WTC11 (cell line): ENCODE data around the gene NPLOC4. TPM values are rescaled to one million over a fixed set of nuclear protein-coding genes. Genes with fewer than 3 reads are reported as not detected.

Experiments used
- ATAC-seq: fragments of 200-7000 bp; cut with Tn5 transposase; 2 replicates; pipeline ENCODE4 v1.10.0; 2021; ENCODE audit warnings: mild to moderate bottlenecking, moderate library complexity
- CTCF ChIA-PET: fragments of 300-600 bp; sonication (Branson Sonifier 250); formaldehyde crosslinking; loops from one replicate; lab custom pipeline; 2021; ENCODE audit warnings: antibody characterized with exemption; lab: Charles Lee
- POLR2A ChIA-PET: fragments of 350-600 bp; sonication (Branson Sonifier 250); formaldehyde crosslinking; loops from one replicate; lab custom pipeline; 2021; ENCODE audit warnings: antibody characterized with exemption; lab: Charles Lee
- DNase-seq: peaks from one replicate; pipeline ENCODE4 v3.0.0; 2021; ENCODE audit warnings: low spot score
- H3K27ac Mint-ChIP-seq: 2 replicates; pipeline ENCODE4 v1.8.0; 2021; ENCODE audit warnings: mixed read lengths
- H3K27me3 Mint-ChIP-seq: 2 replicates; pipeline ENCODE4 v1.8.0; 2021; ENCODE audit warnings: low read depth, mild to moderate bottlenecking, moderate library complexity, mixed read lengths
- H3K36me3 Mint-ChIP-seq: 2 replicates; pipeline ENCODE4 v1.8.0; 2021; ENCODE audit warnings: mixed read lengths
- H3K4me1 Mint-ChIP-seq: 2 replicates; pipeline ENCODE4 v1.8.0; 2022; ENCODE audit warnings: mixed read lengths
- H3K4me3 Mint-ChIP-seq: 2 replicates; pipeline ENCODE4 v1.8.0; 2021; ENCODE audit warnings: mild to moderate bottlenecking, moderate library complexity, mixed read lengths
- H3K9me3 Mint-ChIP-seq: 2 replicates; pipeline ENCODE4 v1.8.0; 2021; ENCODE audit warnings: mixed read lengths
- ATF1 ChIP-seq: sonication (generic); formaldehyde crosslinking; IDR thresholded peaks from 2 replicates; pipeline ENCODE4 v1.8.1; 2023; ENCODE audit warnings: mild to moderate bottlenecking, moderate library complexity, missing genetic modification reagents
- GABPB1 ChIP-seq: sonication (generic); formaldehyde crosslinking; IDR thresholded peaks from 2 replicates; pipeline ENCODE4 v1.8.1; 2023; ENCODE audit warnings: mild to moderate bottlenecking, missing genetic modification reagents
- JUN ChIP-seq: sonication (generic); formaldehyde crosslinking; IDR thresholded peaks from 2 replicates; pipeline ENCODE4 v1.8.0; 2023; ENCODE audit warnings: mild to moderate bottlenecking, missing genetic modification reagents
- KAT7 ChIP-seq: sonication (generic); formaldehyde crosslinking; IDR thresholded peaks from 2 replicates; pipeline ENCODE4 v1.8.1; 2023; ENCODE audit warnings: missing genetic modification reagents, mild to moderate bottlenecking, borderline replicate concordance
- MAX ChIP-seq: sonication (generic); formaldehyde crosslinking; IDR thresholded peaks from 2 replicates; pipeline ENCODE4 v1.8.0; 2022; ENCODE audit warnings: mild to moderate bottlenecking, missing genetic modification reagents
- NR3C1 ChIP-seq: sonication (generic); formaldehyde crosslinking; conservative IDR thresholded peaks from 2 replicates; pipeline ENCODE4 v1.8.1; 2023; ENCODE audit warnings: low read depth, mild to moderate bottlenecking, missing genetic modification reagents
- PREB ChIP-seq: sonication (generic); formaldehyde crosslinking; IDR thresholded peaks from 2 replicates; pipeline ENCODE4 v1.8.1; 2022; ENCODE audit warnings: mild to moderate bottlenecking, missing genetic modification reagents, moderate library complexity, borderline replicate concordance
- SP1 ChIP-seq: sonication (generic); formaldehyde crosslinking; conservative IDR thresholded peaks from 2 replicates; pipeline ENCODE4 v1.8.1; 2022; ENCODE audit warnings: missing genetic modification reagents
- TEAD1 ChIP-seq: sonication (generic); formaldehyde crosslinking; IDR thresholded peaks from 2 replicates; pipeline ENCODE4 v1.8.0; 2022; ENCODE audit warnings: mild to moderate bottlenecking, missing genetic modification reagents
- TEAD4 ChIP-seq: sonication (generic); formaldehyde crosslinking; IDR thresholded peaks from 2 replicates; pipeline ENCODE4 v1.8.0; 2022; ENCODE audit warnings: mild to moderate bottlenecking, missing genetic modification reagents
- ZNF423 ChIP-seq: fragments of 250-450 bp; sonication (Bioruptor Pico); IDR thresholded peaks from 2 replicates; pipeline ENCODE4 v2.1.2; 2022; ENCODE audit warnings: mild to moderate bottlenecking, moderate library complexity
- total RNA-seq: library from RNA; stranded (reverse); gene quantifications from 3 replicates; pipeline ENCODE4 v1.2.3, GENCODE V29; 2021
- TF ChIP-seq, protein P1 (sequence below): sonication (generic); formaldehyde crosslinking; IDR thresholded peaks from 2 replicates; pipeline ENCODE4 v1.8.1; 2022; ENCODE audit warnings: mild to moderate bottlenecking, moderate library complexity, missing genetic modification reagents
- TF ChIP-seq, protein P2 (sequence below): fragments of 250-450 bp; sonication (Bioruptor Pico); IDR thresholded peaks from 2 replicates; pipeline ENCODE4 v1.9.0; 2021; ENCODE audit warnings: mild to moderate bottlenecking
- TF ChIP-seq, protein P3 (sequence below): sonication (generic); formaldehyde crosslinking; IDR thresholded peaks from 2 replicates; pipeline ENCODE4 v1.8.0; 2022; ENCODE audit warnings: missing genetic modification reagents
- TF ChIP-seq, protein P4 (sequence below): sonication (generic); formaldehyde crosslinking; IDR thresholded peaks from 2 replicates; pipeline ENCODE4 v1.8.1; 2022; ENCODE audit warnings: low read depth, mild to moderate bottlenecking, moderate library complexity, missing genetic modification reagents, borderline replicate concordance
- TF ChIP-seq, protein P5 (sequence below): sonication (generic); formaldehyde crosslinking; IDR thresholded peaks from 2 replicates; pipeline ENCODE4 v1.8.1; 2022; ENCODE audit warnings: low read depth, missing genetic modification reagents, borderline replicate concordance
- TF ChIP-seq, protein P6 (sequence below): sonication (generic); formaldehyde crosslinking; IDR thresholded peaks from 2 replicates; pipeline ENCODE4 v1.8.0; 2022; ENCODE audit warnings: mild to moderate bottlenecking, missing genetic modification reagents
- TF ChIP-seq, protein P7 (sequence below): sonication (generic); formaldehyde crosslinking; IDR thresholded peaks from 2 replicates; pipeline ENCODE4 v1.8.0; 2023; ENCODE audit warnings: missing genetic modification reagents

NPLOC4 gene
- total RNA-seq, 1 experiment from 2014 or later: 83.5 TPM

DNA sequence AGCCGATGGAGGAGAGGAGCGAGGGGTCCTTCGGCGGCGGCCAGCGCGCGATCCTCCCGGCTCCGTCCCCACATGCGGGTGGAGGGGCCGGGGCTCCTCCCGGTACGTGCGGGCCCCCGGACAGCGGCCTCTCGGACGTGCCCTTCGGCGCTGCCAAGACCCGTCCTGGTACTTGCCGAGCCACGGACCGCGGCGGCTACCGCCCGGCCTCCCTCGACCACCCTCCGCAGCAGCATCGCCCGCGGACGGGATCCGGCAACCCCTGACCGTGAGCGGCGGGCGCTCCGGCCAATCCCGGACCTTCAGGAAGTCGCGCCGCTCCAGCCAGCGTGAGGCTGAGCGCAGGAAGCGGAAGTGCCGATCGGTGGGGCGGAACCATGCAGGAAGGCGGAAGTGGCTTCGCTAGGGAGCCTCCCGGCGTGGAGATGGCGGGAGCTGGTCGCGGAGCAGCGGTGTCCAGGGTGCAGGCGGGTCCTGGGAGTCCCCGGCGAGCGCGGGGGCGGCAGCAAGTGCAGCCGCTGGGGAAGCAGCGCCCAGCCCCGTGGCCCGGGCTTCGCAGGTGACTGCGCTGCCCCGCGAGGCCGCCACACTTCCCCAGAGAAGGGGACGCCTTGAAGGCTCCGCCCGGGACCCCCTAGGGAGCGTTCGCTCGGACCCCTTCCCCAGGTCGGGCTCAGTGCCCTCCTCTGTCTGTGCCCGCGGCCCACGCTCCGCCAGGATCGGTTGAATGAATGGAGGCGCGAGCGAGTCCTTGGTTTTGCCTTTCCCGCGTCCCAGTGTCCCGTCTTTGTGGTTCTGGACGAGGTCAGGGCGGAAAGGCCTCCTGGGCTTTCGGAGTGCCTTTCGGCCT, 29.7 kb upstream of the NPLOC4 start, which contains the start of the genes CCDC137 and OXLD1 (continued):
- TF ChIP-seq, protein P1, sequence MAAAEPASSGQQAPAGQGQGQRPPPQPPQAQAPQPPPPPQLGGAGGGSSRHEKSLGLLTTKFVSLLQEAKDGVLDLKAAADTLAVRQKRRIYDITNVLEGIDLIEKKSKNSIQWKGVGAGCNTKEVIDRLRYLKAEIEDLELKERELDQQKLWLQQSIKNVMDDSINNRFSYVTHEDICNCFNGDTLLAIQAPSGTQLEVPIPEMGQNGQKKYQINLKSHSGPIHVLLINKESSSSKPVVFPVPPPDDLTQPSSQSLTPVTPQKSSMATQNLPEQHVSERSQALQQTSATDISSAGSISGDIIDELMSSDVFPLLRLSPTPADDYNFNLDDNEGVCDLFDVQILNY (CRISPR knock-in tag): no peak; the same call in 1 of the 2 replicates
- TF ChIP-seq, protein P2, sequence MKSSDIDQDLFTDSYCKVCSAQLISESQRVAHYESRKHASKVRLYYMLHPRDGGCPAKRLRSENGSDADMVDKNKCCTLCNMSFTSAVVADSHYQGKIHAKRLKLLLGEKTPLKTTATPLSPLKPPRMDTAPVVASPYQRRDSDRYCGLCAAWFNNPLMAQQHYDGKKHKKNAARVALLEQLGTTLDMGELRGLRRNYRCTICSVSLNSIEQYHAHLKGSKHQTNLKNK (CRISPR knock-in tag): no peak
- TF ChIP-seq JUN: no peak; the same call in 1 of the 2 replicates

- Mint-ChIP-seq H3K27ac (peak overlapping the region; percentile 96), H3K4me1 (peaks cover 21% of the 10 kb centered on the region), H3K36me3 (peaks cover 30% of the 10 kb centered on the region), H3K9me3 (no peaks in the 10 kb centered on the region), H3K27me3 (no peaks in the 10 kb centered on the region), H3K4me3 (peak overlapping the region; percentile 96)
- TF ChIP-seq, protein P3, sequence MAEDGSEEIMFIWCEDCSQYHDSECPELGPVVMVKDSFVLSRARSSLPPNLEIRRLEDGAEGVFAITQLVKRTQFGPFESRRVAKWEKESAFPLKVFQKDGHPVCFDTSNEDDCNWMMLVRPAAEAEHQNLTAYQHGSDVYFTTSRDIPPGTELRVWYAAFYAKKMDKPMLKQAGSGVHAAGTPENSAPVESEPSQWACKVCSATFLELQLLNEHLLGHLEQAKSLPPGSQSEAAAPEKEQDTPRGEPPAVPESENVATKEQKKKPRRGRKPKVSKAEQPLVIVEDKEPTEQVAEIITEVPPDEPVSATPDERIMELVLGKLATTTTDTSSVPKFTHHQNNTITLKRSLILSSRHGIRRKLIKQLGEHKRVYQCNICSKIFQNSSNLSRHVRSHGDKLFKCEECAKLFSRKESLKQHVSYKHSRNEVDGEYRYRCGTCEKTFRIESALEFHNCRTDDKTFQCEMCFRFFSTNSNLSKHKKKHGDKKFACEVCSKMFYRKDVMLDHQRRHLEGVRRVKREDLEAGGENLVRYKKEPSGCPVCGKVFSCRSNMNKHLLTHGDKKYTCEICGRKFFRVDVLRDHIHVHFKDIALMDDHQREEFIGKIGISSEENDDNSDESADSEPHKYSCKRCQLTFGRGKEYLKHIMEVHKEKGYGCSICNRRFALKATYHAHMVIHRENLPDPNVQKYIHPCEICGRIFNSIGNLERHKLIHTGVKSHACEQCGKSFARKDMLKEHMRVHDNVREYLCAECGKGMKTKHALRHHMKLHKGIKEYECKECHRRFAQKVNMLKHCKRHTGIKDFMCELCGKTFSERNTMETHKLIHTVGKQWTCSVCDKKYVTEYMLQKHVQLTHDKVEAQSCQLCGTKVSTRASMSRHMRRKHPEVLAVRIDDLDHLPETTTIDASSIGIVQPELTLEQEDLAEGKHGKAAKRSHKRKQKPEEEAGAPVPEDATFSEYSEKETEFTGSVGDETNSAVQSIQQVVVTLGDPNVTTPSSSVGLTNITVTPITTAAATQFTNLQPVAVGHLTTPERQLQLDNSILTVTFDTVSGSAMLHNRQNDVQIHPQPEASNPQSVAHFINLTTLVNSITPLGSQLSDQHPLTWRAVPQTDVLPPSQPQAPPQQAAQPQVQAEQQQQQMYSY (CRISPR knock-in tag): no peak
- TF ChIP-seq KAT7 (CRISPR knock-in tag) (0 out of 2 replicates have a peak, but pooled peaks have one; percentile 9), SP1 (CRISPR knock-in tag) (no peak), JUN (no peak)
- ChIA-PET CTCF (interaction anchor here (1.0 to 1.3 kb wide), 2 partner anchors 10 to 28 kb away, joined by 3 to 5 read pairs; no protein-coding TSS in a partner anchor), POLR2A (interaction anchor here (0.7 to 1.0 kb wide), 3 partner anchors 18 to 145 kb away, joined by 3 to 6 read pairs (median 4); partner anchors contain the start of genes ARL16 and HGS)
- ATAC-seq (peak; percentile 30; the same call in 1 of the 2 replicates), DNase-seq (no peak)
These were observed 29.1 kb upstream of the NPLOC4 start for GRCh38 chr17:81666092-81666341.

DNA sequence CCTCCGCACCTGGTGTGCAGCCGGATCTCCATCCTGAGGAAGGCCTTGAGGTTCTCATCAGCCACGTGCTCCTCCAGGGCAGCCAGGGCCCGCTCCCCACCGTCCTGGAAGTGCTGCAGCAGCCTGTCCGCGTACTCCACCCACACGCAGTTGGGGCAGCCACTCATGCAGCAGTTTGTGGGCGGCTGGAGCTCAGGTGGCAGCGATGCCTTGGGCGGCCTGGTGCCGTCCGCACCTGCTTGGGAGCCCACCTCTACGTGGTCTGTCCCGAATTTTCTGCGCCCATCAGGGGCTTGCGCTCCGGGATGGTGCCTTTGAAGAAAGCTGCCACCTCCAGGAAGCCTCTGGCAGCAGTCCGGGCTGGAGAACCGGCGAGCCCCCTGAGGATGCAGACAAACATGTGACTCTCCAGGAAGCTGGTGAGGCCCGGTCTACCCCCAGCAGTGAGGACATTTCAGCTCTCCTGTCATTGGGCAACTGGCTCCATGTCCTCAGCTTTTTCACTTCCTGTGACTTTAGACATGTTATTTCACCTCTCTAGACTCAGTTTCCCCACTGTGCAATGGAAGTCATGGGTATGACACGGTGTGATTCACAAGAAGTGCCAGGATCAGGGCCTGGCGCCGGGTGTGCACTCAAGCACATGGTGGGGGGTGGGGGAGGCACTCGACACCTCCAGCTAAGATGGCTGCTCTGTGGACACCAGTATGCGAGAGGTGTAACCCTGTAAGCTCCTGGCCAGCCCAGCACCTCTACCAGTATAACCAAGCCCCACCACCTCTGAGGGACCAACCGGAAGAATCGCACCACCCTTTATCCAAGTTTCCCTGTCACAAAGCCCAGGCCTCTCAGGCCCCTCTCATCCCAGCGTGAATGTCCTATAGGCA, 28.5 kb upstream of the NPLOC4 start:
- Mint-ChIP-seq H3K27ac (peak overlapping the region; percentile 96), H3K36me3 (peaks cover 30% of the 10 kb centered on the region), H3K4me3 (peak overlapping the region; percentile 96), H3K27me3 (no peaks in the 10 kb centered on the region), H3K4me1 (peaks cover 21% of the 10 kb centered on the region), H3K9me3 (no peaks in the 10 kb centered on the region)
- ChIA-PET POLR2A (interaction anchor here (0.7 to 0.9 kb wide), 2 partner anchors 18 to 145 kb away, joined by 3 to 4 read pairs; partner anchors contain the start of genes ARL16 and HGS), CTCF (no interaction called here)
- ATAC-seq (peak; percentile 8), DNase-seq (no peak)
- TF ChIP-seq GABPB1: 0 out of 2 replicates have a peak, but pooled peaks have one; percentile 16
- TF ChIP-seq, protein P4, sequence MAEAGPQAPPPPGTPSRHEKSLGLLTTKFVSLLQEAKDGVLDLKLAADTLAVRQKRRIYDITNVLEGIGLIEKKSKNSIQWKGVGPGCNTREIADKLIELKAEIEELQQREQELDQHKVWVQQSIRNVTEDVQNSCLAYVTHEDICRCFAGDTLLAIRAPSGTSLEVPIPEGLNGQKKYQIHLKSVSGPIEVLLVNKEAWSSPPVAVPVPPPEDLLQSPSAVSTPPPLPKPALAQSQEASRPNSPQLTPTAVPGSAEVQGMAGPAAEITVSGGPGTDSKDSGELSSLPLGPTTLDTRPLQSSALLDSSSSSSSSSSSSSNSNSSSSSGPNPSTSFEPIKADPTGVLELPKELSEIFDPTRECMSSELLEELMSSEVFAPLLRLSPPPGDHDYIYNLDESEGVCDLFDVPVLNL (CRISPR knock-in tag): no peak
- TF ChIP-seq ATF1 (CRISPR knock-in tag): no peak
- TF ChIP-seq TEAD4: peak; percentile 65; the same call in 1 of the 2 replicates
- no peak for TF ChIP-seq ZNF423 (CRISPR knock-in tag)
- TF ChIP-seq, protein P5, sequence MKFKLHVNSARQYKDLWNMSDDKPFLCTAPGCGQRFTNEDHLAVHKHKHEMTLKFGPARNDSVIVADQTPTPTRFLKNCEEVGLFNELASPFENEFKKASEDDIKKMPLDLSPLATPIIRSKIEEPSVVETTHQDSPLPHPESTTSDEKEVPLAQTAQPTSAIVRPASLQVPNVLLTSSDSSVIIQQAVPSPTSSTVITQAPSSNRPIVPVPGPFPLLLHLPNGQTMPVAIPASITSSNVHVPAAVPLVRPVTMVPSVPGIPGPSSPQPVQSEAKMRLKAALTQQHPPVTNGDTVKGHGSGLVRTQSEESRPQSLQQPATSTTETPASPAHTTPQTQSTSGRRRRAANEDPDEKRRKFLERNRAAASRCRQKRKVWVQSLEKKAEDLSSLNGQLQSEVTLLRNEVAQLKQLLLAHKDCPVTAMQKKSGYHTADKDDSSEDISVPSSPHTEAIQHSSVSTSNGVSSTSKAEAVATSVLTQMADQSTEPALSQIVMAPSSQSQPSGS (CRISPR knock-in tag): no peak
- TF ChIP-seq NR3C1 (CRISPR knock-in tag): no peak
- no peak for TF ChIP-seq TEAD1 (CRISPR knock-in tag)
- TF ChIP-seq, protein P6, sequence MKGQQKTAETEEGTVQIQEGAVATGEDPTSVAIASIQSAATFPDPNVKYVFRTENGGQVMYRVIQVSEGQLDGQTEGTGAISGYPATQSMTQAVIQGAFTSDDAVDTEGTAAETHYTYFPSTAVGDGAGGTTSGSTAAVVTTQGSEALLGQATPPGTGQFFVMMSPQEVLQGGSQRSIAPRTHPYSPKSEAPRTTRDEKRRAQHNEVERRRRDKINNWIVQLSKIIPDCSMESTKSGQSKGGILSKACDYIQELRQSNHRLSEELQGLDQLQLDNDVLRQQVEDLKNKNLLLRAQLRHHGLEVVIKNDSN (CRISPR knock-in tag): 0 out of 2 replicates have a peak, but pooled peaks have one; percentile 15
- peak; percentile 92 for TF ChIP-seq MAX (CRISPR knock-in tag)
- TF ChIP-seq, protein P7, sequence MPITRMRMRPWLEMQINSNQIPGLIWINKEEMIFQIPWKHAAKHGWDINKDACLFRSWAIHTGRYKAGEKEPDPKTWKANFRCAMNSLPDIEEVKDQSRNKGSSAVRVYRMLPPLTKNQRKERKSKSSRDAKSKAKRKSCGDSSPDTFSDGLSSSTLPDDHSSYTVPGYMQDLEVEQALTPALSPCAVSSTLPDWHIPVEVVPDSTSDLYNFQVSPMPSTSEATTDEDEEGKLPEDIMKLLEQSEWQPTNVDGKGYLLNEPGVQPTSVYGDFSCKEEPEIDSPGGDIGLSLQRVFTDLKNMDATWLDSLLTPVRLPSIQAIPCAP (CRISPR knock-in tag): peak; percentile 45; the same call in 1 of the 2 replicates
- no peak for TF ChIP-seq PREB
